Heart left ventricle (tissue), 16 donors: ENCODE measurements around the gene XXYLT1. TPM values are rescaled to one million over a fixed set of nuclear protein-coding genes. Genes with fewer than 3 reads are reported as not detected.

ENCODE experiments used
- ATAC-seq, 4 donors: fragments of 200-7000 bp; cut with Tn5 transposase; one replicate each; pipeline ENCODE4 v1.9.1; 2020 to 2022; ENCODE audit warnings: moderate library complexity in 4 of 4, mild to moderate bottlenecking in 3 of 4, moderate number of reproducible peaks in 1 of 4
- DNase-seq, 5 donors: peaks; one replicate each; pipeline ENCODE4 v3.0.0-alpha.2; 2020
- H3K27ac ChIP-seq, 12 donors: fragments of 200-600 bp; sonication (generic) in 4 of 12; one replicate each; pipeline versions ENCODE4 v1.5.0 to v1.8.0; 2016 to 2022; ENCODE audit warnings: mild to moderate bottlenecking in 2 of 12
- H3K27me3 ChIP-seq, 9 donors: fragments of 200-600 bp; sonication (generic) in 2 of 9; one replicate each; pipeline versions ENCODE4 v1.5.1 to v1.8.0; 2016 to 2022; ENCODE audit warnings: mild to moderate bottlenecking in 3 of 9
- H3K36me3 ChIP-seq, 9 donors: fragments of 200-600 bp; sonication (generic) in 2 of 9; one replicate each; pipeline versions ENCODE4 v1.5.0 to v1.8.0; 2018 to 2022; ENCODE audit warnings: mild to moderate bottlenecking in 2 of 9
- H3K4me1 ChIP-seq, 12 donors: fragments of 200-600 bp; sonication (generic) in 4 of 12; one replicate each; pipeline versions ENCODE4 v1.5.0 to v1.8.0; 2016 to 2022; ENCODE audit warnings: mild to moderate bottlenecking in 3 of 12
- H3K4me3 ChIP-seq, 12 donors: fragments of 200-600 bp; sonication (generic) in 4 of 12; one replicate each; pipeline versions ENCODE4 v1.5.0 to v1.8.0; 2017 to 2022; ENCODE audit warnings: mild to moderate bottlenecking in 9 of 12, moderate library complexity in 4 of 12
- H3K9me3 ChIP-seq, 12 donors: fragments of 200-600 bp; sonication (generic) in 4 of 12; one replicate each; pipeline versions ENCODE4 v1.5.0 to v1.8.0; 2016 to 2022; ENCODE audit warnings: mild to moderate bottlenecking in 1 of 12
- POLR2A ChIP-seq, 2 donors: fragments of 450-650 bp; IDR thresholded peaks; one replicate each; pipeline ENCODE4 v1.6.1; 2017; ENCODE audit warnings: antibody characterized with exemption in 2 of 2, mild to moderate bottlenecking in 2 of 2, moderate library complexity in 2 of 2
- WGBS, 4 donors: extraction: QIAGEN DNeasy Blood & Tissue Kit in 2 of 4; methylation state at CpG; one replicate each; pipeline versions ENCODE4 v1.1.5 to v1.1.7; 2013 to 2018; 5-methylcytosine and 5-hydroxymethylcytosine counted together
- intact Hi-C, 10 donors: fragments of 100-400 bp; cut with DNase I; formaldehyde crosslinking; loops; one replicate each; pipeline versions ENCODE4 v1.11.1 to v1.14.2; 2022
- polyA plus RNA-seq, 2 donors: library from polyadenylated mRNA; stranded (reverse); fragments of 200-250 nt; gene quantifications; one replicate each; pipeline ENCODE4 v1.2.3, GENCODE V29; 2013
- total RNA-seq, 9 donors: library from RNA; depleted of rRNA in 2 of 9; stranded (reverse); fragments of >200 nt in 2 of 9; fragmentation: NEBNext Ultra II Directional in 3 of 9; extraction: Animal tissue kit (Norgen Biotek cat#: 25700) in 3 of 9; gene quantifications; one replicate each; pipeline versions ENCODE4 v1.1.0 to v1.2.4, GENCODE V29; 2016 to 2023
- TF ChIP-seq, protein P1 (sequence below), 12 donors: fragments of 200-600 bp; sonication (generic) in 4 of 12; IDR thresholded peaks; one replicate each; pipeline versions ENCODE4 v1.5.0 to v1.8.0; 2018 to 2022; ENCODE audit warnings: antibody characterized with exemption in 12 of 12, mild to moderate bottlenecking in 5 of 12
- donor health status: ischemic (EF 13 %, LVEDD 7.1; RV severe dilation, severe dysfunction).
- donor health status: healthy with polysubstance abuse.
- donor health status: DM: no; HTN: yes; CAD: no.
- donor health status: DM: no; HTN: no; CAD: no.
- donor health status: ischemic (EF 25% LVEDD 6.9; RV normal size, moderate dysfunction).
- donor health status: ischemic (EF 25% LVEDD 5.7; RV mildly dilated, moderate dysfunction).
- donor health status: healthy.
- donor health status: DM: yes; HTN: yes; CAD: no.
- donor health status: ischemic (EF 35%, LVEDD 5.7; RV mildly dilated, moderate dysfunction).
- donor health status: nonischemic (EF 11% LVEDD 7.7; RV severe dilation, severe dysfunction).
- donor health status: DM: yes; HTN: yes; CAD: no.
- donor health status: PGD.
- donor health status: ischemic (EF 29% LVEDD 5.4; RV normal size, mild dysfunction).
- donor health status: nonischemic (EF 23%, LVEDD 6.1; RV moderate dilation, normal function).

The XXYLT1 gene
- total and polyA plus RNA-seq, 11 donors: 1.9 to 8.6 (median 4.8) TPM

DNA sequence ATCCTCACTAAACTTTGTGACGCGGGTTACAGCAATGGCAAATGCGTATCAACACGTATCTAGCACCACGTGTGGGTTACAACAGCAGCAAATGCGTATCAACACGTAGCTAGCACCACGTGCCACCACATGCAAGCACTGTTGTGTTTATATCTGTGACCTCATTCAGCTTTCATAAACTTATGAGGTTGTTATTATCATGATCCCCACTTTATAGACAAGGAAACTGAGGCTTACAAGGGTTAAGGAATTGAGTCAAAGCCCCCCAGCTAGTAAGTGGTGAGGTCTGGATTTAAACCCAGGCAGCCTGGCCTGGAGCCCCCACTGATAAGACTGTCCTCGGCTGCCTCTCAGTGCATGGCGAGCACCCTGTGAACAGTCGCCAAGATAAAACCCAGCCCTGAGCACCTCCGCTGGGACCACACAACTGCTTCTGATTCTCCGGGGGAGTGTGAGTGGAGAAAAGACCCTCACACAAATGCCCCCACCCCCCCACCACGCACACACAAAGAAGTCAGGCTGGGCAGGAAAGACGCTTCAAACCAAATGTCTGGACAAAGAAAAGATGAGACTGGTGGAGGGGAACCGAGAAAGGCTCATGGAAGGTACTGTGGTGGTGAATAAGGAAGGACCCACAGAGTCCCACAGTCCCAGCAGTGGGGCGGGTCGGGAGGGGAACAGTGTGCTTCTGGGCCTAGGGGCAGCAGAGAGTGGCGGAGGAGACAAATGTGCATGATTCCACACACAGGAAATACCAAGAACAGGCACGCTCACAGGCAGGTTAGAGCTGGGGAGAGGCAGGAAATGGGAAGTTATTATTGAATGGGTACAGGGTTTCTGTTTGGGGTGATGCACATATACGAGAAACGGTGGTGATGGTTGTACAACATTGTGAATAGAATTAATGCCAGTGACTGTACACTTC, 173.4 kb downstream of the XXYLT1 start:
- H3K27ac ChIP-seq: peak overlapping the region in 6 of 12 donors; percentile 28 to 72 (median 54)
- peak in 3 of 5 donors; percentile 21 to 73 (median 32) for DNase-seq

DNA sequence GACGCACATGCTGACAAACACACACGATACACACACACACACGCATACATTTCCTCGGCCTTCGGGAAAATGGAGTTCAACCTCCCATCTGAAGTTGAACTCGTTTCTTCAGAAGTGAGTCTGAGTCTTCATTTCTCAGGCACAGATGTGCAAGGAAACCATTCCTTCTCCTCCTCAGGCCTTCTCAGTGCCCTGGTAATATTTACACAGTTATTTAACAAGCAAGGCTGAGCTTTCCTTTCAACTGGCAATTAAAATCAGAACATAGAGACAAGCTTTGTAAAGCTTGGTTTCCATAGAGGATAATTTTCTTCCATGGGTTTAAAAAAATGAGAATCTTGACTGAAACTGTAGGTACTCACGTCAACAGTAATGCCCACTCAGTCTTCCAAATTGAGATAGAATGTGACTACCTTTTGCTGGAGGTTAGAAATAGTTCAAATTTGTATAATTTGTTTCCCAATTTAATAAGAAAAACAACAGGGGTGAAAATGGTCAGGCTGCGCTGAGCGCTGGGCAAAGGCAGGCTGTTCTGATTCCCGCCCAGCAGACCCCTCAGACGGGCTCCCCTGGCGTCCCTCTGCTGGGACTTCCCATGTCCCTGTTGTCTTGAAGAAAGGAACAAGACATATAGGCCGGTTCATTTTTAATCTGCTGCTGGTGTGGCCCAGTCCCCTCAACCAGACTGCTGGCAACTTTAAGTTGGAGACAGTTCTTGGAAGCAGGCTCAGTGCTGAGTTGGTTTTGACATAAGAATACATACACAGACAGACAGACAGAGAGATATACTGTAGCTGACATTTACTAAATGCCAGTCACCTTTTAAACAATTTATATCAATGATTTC, 174.3 kb downstream of the XXYLT1 start:
- Histone ChIP-seq H3K27me3 (no peaks in the 10 kb centered on the region), H3K4me1 (peaks cover 0 to 37% (median 20%) of the 10 kb centered on the region in 12 donors), H3K27ac (peak overlapping the region in 7 of 12 donors; percentile 24 to 72 (median 39)), H3K9me3 (no peaks in the 10 kb centered on the region), H3K4me3 (no peak overlapping the region), H3K36me3 (no peaks in the 10 kb centered on the region)
- no peak for TF ChIP-seq POLR2A (IDR thresholded peaks at IDR 0.05)
- TF ChIP-seq, protein P1, sequence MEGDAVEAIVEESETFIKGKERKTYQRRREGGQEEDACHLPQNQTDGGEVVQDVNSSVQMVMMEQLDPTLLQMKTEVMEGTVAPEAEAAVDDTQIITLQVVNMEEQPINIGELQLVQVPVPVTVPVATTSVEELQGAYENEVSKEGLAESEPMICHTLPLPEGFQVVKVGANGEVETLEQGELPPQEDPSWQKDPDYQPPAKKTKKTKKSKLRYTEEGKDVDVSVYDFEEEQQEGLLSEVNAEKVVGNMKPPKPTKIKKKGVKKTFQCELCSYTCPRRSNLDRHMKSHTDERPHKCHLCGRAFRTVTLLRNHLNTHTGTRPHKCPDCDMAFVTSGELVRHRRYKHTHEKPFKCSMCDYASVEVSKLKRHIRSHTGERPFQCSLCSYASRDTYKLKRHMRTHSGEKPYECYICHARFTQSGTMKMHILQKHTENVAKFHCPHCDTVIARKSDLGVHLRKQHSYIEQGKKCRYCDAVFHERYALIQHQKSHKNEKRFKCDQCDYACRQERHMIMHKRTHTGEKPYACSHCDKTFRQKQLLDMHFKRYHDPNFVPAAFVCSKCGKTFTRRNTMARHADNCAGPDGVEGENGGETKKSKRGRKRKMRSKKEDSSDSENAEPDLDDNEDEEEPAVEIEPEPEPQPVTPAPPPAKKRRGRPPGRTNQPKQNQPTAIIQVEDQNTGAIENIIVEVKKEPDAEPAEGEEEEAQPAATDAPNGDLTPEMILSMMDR (IDR thresholded peaks at IDR 0.05): no peak
- DNase-seq (peak in 2 of 5 donors; percentile 4 to 19), ATAC-seq (peak in 2 of 4 donors; percentile 13 to 61)
- 89 to 94% (median 93%) methylated on average over 13 of the region's 13 CpGs for WGBS, 4 donors
- intact Hi-C loops: loop anchor here in 1 of 10 donors (5.0 kb wide), 1 partner anchor 34 kb away; no protein-coding TSS in a partner anchor

More for the DNA sequence above, 173.4 kb downstream of the XXYLT1 start:
- no peak for TF ChIP-seq POLR2A (IDR thresholded peaks at IDR 0.05)
- TF ChIP-seq, protein P1 (IDR thresholded peaks at IDR 0.05): no peak
- H3K36me3 ChIP-seq: no peaks in the 10 kb centered on the region
- peak; percentile 34 to 77 (median 68) for ATAC-seq
- no peaks in the 10 kb centered on the region for H3K9me3 ChIP-seq
- no peaks in the 10 kb centered on the region for H3K27me3 ChIP-seq
- no peak overlapping the region for H3K4me3 ChIP-seq
- intact Hi-C loops: loop anchor here in 1 of 10 donors (5.0 kb wide), 1 partner anchor 35 kb away; no protein-coding TSS in a partner anchor
- peaks cover 0 to 41% (median 25%) of the 10 kb centered on the region in 12 donors for H3K4me1 ChIP-seq
- 54 to 62% (median 58%) methylated on average over 22 of the region's 22 CpGs for WGBS, 4 donors

DNA sequence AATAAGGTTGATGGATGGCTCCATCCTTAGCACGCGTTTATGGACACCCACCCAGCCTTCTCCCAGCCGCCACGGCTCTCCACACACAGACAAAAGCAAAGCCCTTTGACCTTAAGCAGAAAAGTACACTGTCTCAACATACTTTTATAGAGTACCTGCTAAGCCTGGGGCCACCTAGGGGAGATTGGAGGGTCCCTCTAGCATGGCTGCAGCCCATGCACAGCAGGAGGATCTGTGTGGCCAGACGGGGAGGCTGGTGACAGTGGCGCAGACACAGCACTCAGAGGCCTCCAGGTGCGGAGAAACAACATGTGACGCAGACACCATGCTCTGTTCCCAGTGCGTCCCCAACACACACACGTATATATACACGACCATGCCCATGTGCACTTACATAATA, 174.9 kb downstream of the XXYLT1 start:
- Histone ChIP-seq H3K27me3 (no peaks in the 10 kb centered on the region), H3K27ac (no peak overlapping the region), H3K4me3 (no peak overlapping the region), H3K4me1 (peaks cover 0 to 32% (median 15%) of the 10 kb centered on the region in 12 donors), H3K36me3 (no peaks in the 10 kb centered on the region), H3K9me3 (no peaks in the 10 kb centered on the region)
- 94 to 100% (median 97%) methylated on average over 11 of the region's 11 CpGs for WGBS, 4 donors
- peak in 1 of 5 donors; percentile 12 for DNase-seq
- intact Hi-C loops: loop anchor here in 1 of 10 donors (5.0 kb wide), 1 partner anchor 34 kb away; no protein-coding TSS in a partner anchor
- ATAC-seq: no peak
- no peak for TF ChIP-seq POLR2A (IDR thresholded peaks at IDR 0.05)
- TF ChIP-seq, protein P1 (IDR thresholded peaks at IDR 0.05): no peak
